CD4-positive, alpha-beta T cell (primary cell): ENCODE data around the gene UNC79. TPM values are rescaled to one million over a fixed set of nuclear protein-coding genes. Genes with fewer than 3 reads are reported as not detected.

ENCODE experiments used
- ATAC-seq: fragments of 200-7000 bp; cut with Tn5 transposase; one replicate; pipeline ENCODE4 v1.10.0; 2022; ENCODE audit warnings: mild to moderate bottlenecking; ENCODE audit not compliant: poor library complexity
- CTCF ChIA-PET: fragments of 350-600 bp; sonication (Branson Sonifier 250); formaldehyde crosslinking; loops from one replicate; lab custom pipeline; 2021; ENCODE audit warnings: antibody characterized with exemption, inconsistent platforms; lab: Charles Lee
- POLR2A ChIA-PET: fragments of 350-600 bp; sonication (Branson Sonifier 250); formaldehyde crosslinking; loops from one replicate; lab custom pipeline; 2021; ENCODE audit warnings: antibody characterized with exemption, inconsistent platforms; lab: Charles Lee
- DNase-seq, 14 experiments: peaks; one replicate each; pipeline ENCODE4 v3.0.0-alpha.2; 2013 to 2020; ENCODE audit warnings: mixed read lengths in 2 of 14
- H3K27ac ChIP-seq, 2 donors: one replicate each; pipeline versions ENCODE4 v1.5.1 to v1.7.0; 2013; ENCODE audit warnings: low read length in 2 of 2, low read depth in 1 of 2, mild to moderate bottlenecking in 1 of 2
- H3K27me3 ChIP-seq, 2 experiments: 1 replicate in 1 of 2; 2 replicates in 1 of 2; pipeline versions ENCODE4 v1.6.1 to v1.7.0; 2013; ENCODE audit warnings: low read length in 2 of 2, control low read depth in 1 of 2, mild to moderate bottlenecking in 1 of 2, moderate library complexity in 1 of 2; ENCODE audit not compliant: insufficient read depth in 2 of 2, control insufficient read depth in 1 of 2
- H3K36me3 ChIP-seq: one replicate; pipeline ENCODE4 v1.6.1; 2013; ENCODE audit warnings: low read length, control low read depth; ENCODE audit not compliant: insufficient read depth
- H3K4me1 ChIP-seq: one replicate; pipeline ENCODE4 v1.6.1; 2013; ENCODE audit warnings: low read length, control low read depth; ENCODE audit not compliant: insufficient read depth
- H3K4me3 ChIP-seq: one replicate; pipeline ENCODE4 v1.5.1; 2013; ENCODE audit warnings: mild to moderate bottlenecking, low read length, moderate library complexity
- H3K9me3 ChIP-seq, 2 experiments: 1 replicate in 1 of 2; 2 replicates in 1 of 2; pipeline versions ENCODE4 v1.6.1 to v1.7.0; 2013; ENCODE audit warnings: low read length in 2 of 2, mild to moderate bottlenecking in 2 of 2, control low read depth in 1 of 2, moderate library complexity in 1 of 2; ENCODE audit not compliant: control insufficient read depth in 1 of 2, insufficient read depth in 1 of 2
- H3K27ac Mint-ChIP-seq: one replicate; pipeline ENCODE4 v1.8.0; 2020; ENCODE audit warnings: mixed read lengths
- H3K27me3 Mint-ChIP-seq: one replicate; pipeline ENCODE4 v1.8.0; 2021; ENCODE audit warnings: mixed read lengths
- H3K36me3 Mint-ChIP-seq: one replicate; pipeline ENCODE4 v1.8.0; 2021; ENCODE audit warnings: low read depth, mixed read lengths
- H3K4me1 Mint-ChIP-seq: one replicate; pipeline ENCODE4 v1.8.0; 2021; ENCODE audit warnings: low read depth, mixed read lengths
- H3K4me3 Mint-ChIP-seq: one replicate; pipeline ENCODE4 v1.8.0; 2020; ENCODE audit warnings: mild to moderate bottlenecking, mixed read lengths
- H3K9me3 Mint-ChIP-seq: one replicate; pipeline ENCODE4 v1.8.0; 2020; ENCODE audit warnings: mixed read lengths
- intact Hi-C, 2 experiments: fragments of 100-400 bp; cut with DNase I in 1 of 2; cut with micrococcal nuclease in 1 of 2; formaldehyde crosslinking; loops; one replicate each; pipeline versions ENCODE4 v1.15.1 to v1.9.0; 2023 to 2025; cut with DNase I, micrococcal nuclease
- total RNA-seq, 174 experiments: library from RNA in 2 of 174; stranded (reverse) in 2 of 174; gene quantifications; one replicate each; pipeline ENCODE4 v1.2.3 and lab custom pipeline; 2021 to 2026
- TF ChIP-seq, protein P1 (sequence below): fragments of 200-600 bp; IDR thresholded peaks from one replicate; pipeline ENCODE4 v1.8.0; 2022; ENCODE audit warnings: antibody characterized with exemption, mild to moderate bottlenecking

UNC79 gene
- total RNA-seq, 2 experiments from 2014 or later: not detected

DNA sequence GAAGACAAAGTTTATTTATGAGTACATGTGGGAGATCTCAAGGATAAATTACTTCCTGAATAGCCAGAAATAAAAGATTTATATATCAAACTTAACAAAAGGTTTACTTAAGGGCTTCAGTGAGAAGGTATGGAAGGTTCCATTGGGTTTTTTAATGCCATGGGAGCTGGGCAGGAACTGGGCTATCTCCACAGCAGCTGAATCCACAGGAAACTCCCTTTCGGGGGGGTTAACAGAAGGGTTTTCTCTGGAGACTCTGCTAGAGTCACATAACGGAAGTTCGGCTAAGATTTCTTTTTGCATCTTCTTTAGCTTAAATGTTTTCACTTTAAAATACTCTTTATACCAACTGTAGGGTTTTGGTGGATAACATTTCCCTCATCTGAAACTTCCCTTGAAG lies 113.5 kb downstream of the UNC79 start:
- POLR2A ChIA-PET: no interaction called here
- intact Hi-C loops: no loop called here
- H3K4me1 ChIP-seq: no peaks in the 10 kb centered on the region
- DNase-seq: no peak
- H3K27me3 ChIP-seq: no peaks in the 10 kb centered on the region
- Mint-ChIP-seq H3K4me3 (no peak overlapping the region), H3K27me3 (peaks cover 40% of the 10 kb centered on the region), H3K4me1 (no peaks in the 10 kb centered on the region), H3K27ac (no peak overlapping the region), H3K36me3 (no peaks in the 10 kb centered on the region), H3K9me3 (no peaks in the 10 kb centered on the region)
- no peak for ATAC-seq
- CTCF ChIA-PET: no interaction called here
- no peaks in the 10 kb centered on the region for H3K9me3 ChIP-seq
- no peak overlapping the region for H3K4me3 ChIP-seq
- no peak overlapping the region for H3K27ac ChIP-seq
- TF ChIP-seq, protein P1, sequence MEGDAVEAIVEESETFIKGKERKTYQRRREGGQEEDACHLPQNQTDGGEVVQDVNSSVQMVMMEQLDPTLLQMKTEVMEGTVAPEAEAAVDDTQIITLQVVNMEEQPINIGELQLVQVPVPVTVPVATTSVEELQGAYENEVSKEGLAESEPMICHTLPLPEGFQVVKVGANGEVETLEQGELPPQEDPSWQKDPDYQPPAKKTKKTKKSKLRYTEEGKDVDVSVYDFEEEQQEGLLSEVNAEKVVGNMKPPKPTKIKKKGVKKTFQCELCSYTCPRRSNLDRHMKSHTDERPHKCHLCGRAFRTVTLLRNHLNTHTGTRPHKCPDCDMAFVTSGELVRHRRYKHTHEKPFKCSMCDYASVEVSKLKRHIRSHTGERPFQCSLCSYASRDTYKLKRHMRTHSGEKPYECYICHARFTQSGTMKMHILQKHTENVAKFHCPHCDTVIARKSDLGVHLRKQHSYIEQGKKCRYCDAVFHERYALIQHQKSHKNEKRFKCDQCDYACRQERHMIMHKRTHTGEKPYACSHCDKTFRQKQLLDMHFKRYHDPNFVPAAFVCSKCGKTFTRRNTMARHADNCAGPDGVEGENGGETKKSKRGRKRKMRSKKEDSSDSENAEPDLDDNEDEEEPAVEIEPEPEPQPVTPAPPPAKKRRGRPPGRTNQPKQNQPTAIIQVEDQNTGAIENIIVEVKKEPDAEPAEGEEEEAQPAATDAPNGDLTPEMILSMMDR: no peak
- no peaks in the 10 kb centered on the region for H3K36me3 ChIP-seq

DNA sequence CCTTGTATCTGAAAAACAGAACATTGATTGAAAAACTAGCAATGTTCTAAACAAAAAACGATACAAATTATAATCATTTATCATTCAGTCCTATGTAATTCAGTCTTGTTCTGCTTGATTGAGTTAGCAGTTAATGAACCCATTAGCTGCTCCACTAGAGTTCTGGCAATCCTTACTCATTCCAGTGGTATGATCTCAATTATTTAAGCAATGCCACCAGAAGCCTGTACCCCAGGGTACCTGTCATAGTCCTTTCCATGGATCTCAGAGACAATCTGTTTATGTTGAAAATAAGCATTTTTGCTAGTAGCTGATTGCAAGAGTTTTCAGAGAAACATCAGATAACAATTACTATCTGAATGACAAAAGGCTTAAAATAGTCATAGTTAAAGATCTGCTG lies 115.9 kb downstream of the UNC79 start:
- Mint-ChIP-seq H3K27ac (no peak overlapping the region), H3K27me3 (peaks cover 48% of the 10 kb centered on the region), H3K4me1 (no peaks in the 10 kb centered on the region), H3K36me3 (no peaks in the 10 kb centered on the region), H3K4me3 (no peak overlapping the region), H3K9me3 (no peaks in the 10 kb centered on the region)
- Histone ChIP-seq H3K4me1 (no peaks in the 10 kb centered on the region), H3K27me3 (no peaks in the 10 kb centered on the region), H3K9me3 (no peaks in the 10 kb centered on the region), H3K27ac (no peak overlapping the region), H3K36me3 (no peaks in the 10 kb centered on the region), H3K4me3 (no peak overlapping the region)
- TF ChIP-seq, protein P1: no peak
- DNase-seq: no peak
- ChIA-PET POLR2A (no interaction called here), CTCF (no interaction called here)
- intact Hi-C loops: no loop called here
- ATAC-seq: no peak

DNA sequence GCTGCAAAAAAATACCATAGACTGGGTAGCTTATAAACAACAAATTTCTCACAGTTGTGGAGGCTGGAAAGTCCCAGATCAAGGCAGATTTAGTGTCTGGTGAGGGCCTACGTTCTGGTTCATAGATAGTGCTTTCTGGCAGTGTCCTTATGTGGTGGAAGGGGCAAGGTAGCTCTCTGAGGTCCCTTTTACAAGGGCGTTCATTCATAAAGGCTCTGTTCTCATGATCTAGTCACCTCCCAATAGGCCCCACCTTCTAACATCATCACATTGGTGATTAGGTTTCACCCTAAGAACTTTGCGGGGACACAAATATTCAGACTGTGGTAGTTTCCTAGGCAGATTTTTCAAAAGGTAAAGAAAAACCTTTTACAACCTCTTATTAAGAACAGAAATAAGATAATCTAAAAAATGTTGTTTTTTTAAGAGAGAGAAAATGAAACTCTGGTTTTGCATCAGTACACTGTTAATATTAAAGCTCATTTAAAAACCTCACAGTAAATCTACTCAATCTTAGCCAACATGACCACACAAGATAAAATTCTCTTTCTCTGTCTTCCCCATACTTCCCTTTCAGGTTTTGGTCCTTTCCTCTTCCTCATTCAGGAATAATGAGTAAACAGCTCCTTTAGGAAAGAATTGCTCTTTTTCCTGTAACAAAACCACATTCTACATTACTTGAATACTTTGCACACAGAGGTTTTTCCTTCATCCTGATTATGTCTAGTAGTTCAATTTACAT lies 117.5 kb downstream of the UNC79 start:
- POLR2A ChIA-PET: no interaction called here

More for the DNA sequence above, 117.5 kb downstream of the UNC79 start:
- CTCF ChIA-PET: no interaction called here
- intact Hi-C loops: no loop called here
- Histone ChIP-seq H3K36me3 (no peaks in the 10 kb centered on the region), H3K4me3 (no peak overlapping the region), H3K27ac (no peak overlapping the region), H3K27me3 (peaks cover 0 to 5% of the 10 kb centered on the region in 2 experiments), H3K9me3 (no peaks in the 10 kb centered on the region), H3K4me1 (no peaks in the 10 kb centered on the region)
- TF ChIP-seq, protein P1: no peak
- H3K9me3 Mint-ChIP-seq: no peaks in the 10 kb centered on the region
- peaks cover 51% of the 10 kb centered on the region for H3K27me3 Mint-ChIP-seq
- no peak for ATAC-seq
- no peak overlapping the region for H3K27ac Mint-ChIP-seq
- no peak for DNase-seq
- no peaks in the 10 kb centered on the region for H3K4me1 Mint-ChIP-seq
- no peak overlapping the region for H3K4me3 Mint-ChIP-seq
- no peaks in the 10 kb centered on the region for H3K36me3 Mint-ChIP-seq
